Upper lobe of right lung (tissue), 1 donor: ENCODE results near the gene RARG. TPM values are rescaled to one million over a fixed set of nuclear protein-coding genes. Genes with fewer than 3 reads are reported as not detected.
A peak's percentile ranks its signal among the peaks of the same experiment; 100 is the strongest.

Experiments used
- ATAC-seq: fragments of 200-7000 bp; cut with Tn5 transposase; one replicate; pipeline ENCODE4 v1.9.1; 2020; ENCODE audit warnings: mild to moderate bottlenecking, moderate library complexity
- DNase-seq: peaks from one replicate; pipeline ENCODE4 v3.0.0-alpha.2; 2020
- H3K27ac ChIP-seq: fragments of 200-600 bp; one replicate; pipeline ENCODE4 v1.8.0; 2022
- H3K27me3 ChIP-seq: fragments of 200-600 bp; one replicate; pipeline ENCODE4 v1.8.0; 2022; ENCODE audit warnings: mild to moderate bottlenecking
- H3K36me3 ChIP-seq: fragments of 200-600 bp; one replicate; pipeline ENCODE4 v1.8.0; 2022
- H3K4me1 ChIP-seq: fragments of 200-600 bp; one replicate; pipeline ENCODE4 v1.8.0; 2022
- H3K4me3 ChIP-seq: fragments of 200-600 bp; one replicate; pipeline ENCODE4 v1.8.0; 2022; ENCODE audit warnings: mild to moderate bottlenecking
- H3K9me3 ChIP-seq: fragments of 200-600 bp; one replicate; pipeline ENCODE4 v1.8.0; 2022
- intact Hi-C: fragments of 100-400 bp; cut with DNase I; formaldehyde crosslinking; loops from one replicate; pipeline ENCODE4 v1.11.0; 2022
- total RNA-seq: library from RNA; stranded (reverse); fragmentation: NEBNext Ultra II Directional; extraction: Animal tissue kit (Norgen Biotek cat#: 25700); gene quantifications from one replicate; pipeline ENCODE4 v1.2.1, GENCODE V29; 2021
- TF ChIP-seq, protein P1 (sequence below): fragments of 200-600 bp; IDR thresholded peaks from one replicate; pipeline ENCODE4 v1.8.0; 2022; ENCODE audit warnings: antibody characterized with exemption
- donor health status: DM: no; HTN: yes; CAD: no; lungs with severe emphysema.

RARG gene
- total RNA-seq, 1 donor from 2014 or later, result 23.8 TPM

DNA sequence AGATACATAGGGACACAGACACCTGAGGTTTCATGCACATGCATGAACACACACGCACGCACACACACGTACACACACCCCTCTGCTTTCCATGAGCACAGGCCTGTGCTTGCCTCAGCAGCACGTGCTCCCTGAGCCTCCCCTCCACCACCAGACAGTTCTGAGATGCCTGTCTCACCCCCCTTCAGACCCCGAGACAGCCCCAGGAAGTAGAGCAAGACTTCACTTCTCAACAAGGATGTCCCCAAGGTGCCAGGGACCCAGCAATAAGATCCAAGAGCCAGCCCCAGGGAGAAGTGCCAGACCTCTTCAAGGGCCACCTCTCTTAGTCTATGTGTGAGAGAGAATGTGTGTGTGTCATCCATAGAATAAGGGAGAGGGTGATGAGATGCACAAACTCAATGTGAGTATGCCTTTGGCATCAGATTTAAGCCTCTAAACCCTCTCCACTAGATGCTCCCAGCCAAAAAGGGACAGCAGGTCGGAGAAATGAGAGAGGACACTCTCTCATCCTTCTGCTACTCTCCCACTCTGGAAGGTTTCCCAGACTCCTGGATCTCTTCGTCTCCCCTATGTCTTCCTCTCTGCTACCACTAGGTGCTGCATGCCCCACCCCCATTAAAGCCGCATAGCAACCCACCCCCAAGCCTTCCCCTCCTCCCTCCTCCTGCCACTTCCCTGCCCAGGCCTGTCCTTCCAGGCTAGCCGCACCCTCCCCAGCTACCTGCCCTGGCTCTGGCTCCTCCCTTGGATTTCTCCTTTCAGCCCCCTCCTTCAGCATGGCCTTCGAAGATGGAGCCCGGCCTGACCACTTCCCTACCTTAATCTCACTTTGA lies 7.7 kb downstream of the RARG start:
- peak overlapping the region; percentile 45 for H3K27ac ChIP-seq
- TF ChIP-seq, protein P1, sequence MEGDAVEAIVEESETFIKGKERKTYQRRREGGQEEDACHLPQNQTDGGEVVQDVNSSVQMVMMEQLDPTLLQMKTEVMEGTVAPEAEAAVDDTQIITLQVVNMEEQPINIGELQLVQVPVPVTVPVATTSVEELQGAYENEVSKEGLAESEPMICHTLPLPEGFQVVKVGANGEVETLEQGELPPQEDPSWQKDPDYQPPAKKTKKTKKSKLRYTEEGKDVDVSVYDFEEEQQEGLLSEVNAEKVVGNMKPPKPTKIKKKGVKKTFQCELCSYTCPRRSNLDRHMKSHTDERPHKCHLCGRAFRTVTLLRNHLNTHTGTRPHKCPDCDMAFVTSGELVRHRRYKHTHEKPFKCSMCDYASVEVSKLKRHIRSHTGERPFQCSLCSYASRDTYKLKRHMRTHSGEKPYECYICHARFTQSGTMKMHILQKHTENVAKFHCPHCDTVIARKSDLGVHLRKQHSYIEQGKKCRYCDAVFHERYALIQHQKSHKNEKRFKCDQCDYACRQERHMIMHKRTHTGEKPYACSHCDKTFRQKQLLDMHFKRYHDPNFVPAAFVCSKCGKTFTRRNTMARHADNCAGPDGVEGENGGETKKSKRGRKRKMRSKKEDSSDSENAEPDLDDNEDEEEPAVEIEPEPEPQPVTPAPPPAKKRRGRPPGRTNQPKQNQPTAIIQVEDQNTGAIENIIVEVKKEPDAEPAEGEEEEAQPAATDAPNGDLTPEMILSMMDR, result peak; percentile 14
- DNase-seq (no peak), ATAC-seq (no peak)
- intact Hi-C loops, result no loop called here
- H3K27me3 ChIP-seq, result no peaks in the 10 kb centered on the region
- no peaks in the 10 kb centered on the region for H3K9me3 ChIP-seq
- no peaks in the 10 kb centered on the region for H3K36me3 ChIP-seq
- no peak overlapping the region for H3K4me3 ChIP-seq
- peaks cover 38% of the 10 kb centered on the region for H3K4me1 ChIP-seq

DNA sequence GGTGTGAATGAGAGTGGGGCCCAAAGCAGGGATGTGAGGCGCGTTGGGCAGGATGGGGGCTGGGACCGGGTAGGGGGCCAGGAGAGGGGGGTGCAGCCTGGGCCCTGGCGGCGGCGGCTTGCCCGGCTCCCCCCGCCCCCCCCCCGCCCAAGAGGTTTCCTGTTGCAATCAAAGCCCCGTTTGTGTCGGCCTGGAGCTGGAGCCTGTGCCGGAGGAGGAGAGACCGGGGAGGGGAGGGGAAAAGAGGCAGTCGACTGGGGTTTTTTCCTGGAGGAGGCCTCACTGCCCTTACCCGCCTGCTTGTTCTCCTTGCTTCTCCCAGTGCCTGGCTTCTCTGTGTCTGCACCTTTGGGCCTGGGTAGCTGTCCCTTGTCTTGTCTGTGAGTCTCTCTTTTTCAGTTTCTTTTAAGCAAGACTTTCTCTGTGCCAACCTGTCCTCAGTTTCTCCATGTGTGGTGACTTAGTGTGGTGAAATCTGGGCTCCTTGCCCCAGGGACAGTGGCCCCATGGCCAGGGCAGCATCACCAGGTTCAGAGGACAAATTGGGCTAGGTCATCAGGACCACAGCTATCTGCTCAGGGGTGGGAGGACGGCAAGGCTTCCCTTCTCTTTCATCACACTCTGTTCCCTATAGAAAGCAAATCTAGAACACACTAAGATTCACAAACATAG lies 8.5 kb downstream of the RARG start:
- Histone ChIP-seq H3K27me3 (no peaks in the 10 kb centered on the region), H3K4me3 (no peak overlapping the region), H3K27ac (peak overlapping the region; percentile 45), H3K4me1 (peaks cover 40% of the 10 kb centered on the region), H3K9me3 (no peaks in the 10 kb centered on the region), H3K36me3 (no peaks in the 10 kb centered on the region)
- intact Hi-C loops, result no loop called here
- DNase-seq, result no peak
- ATAC-seq, result no peak
- TF ChIP-seq, protein P1, result no peak

DNA sequence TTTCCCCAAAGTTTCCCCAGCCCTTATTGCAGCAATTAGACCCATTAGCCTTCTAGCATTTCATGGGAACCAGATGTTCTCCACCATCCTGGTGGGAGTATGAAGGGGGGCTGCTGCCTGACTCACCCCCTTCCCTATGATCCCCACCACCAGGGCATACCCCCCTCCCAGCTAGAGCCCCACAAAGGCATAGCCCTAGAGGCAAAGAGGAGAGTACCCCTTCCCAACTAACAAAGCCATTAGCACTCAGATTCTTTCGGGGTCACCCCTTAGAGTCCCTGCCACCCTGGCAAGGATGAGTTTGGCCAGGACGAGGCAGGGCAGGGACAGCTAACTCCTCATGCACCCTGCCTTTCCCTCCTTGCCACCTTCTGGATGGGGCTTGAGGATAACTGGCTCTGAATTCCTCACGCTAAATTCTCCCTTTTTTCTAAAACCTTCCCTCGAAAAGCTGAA lies 9.2 kb downstream of the RARG start:
- TF ChIP-seq, protein P1, result no peak
- Histone ChIP-seq H3K36me3 (no peaks in the 10 kb centered on the region), H3K4me1 (peaks cover 47% of the 10 kb centered on the region), H3K4me3 (no peak overlapping the region), H3K27me3 (no peaks in the 10 kb centered on the region), H3K9me3 (no peaks in the 10 kb centered on the region), H3K27ac (peak overlapping the region; percentile 45)
- no peak for DNase-seq
- intact Hi-C loops, result no loop called here
- no peak for ATAC-seq

DNA sequence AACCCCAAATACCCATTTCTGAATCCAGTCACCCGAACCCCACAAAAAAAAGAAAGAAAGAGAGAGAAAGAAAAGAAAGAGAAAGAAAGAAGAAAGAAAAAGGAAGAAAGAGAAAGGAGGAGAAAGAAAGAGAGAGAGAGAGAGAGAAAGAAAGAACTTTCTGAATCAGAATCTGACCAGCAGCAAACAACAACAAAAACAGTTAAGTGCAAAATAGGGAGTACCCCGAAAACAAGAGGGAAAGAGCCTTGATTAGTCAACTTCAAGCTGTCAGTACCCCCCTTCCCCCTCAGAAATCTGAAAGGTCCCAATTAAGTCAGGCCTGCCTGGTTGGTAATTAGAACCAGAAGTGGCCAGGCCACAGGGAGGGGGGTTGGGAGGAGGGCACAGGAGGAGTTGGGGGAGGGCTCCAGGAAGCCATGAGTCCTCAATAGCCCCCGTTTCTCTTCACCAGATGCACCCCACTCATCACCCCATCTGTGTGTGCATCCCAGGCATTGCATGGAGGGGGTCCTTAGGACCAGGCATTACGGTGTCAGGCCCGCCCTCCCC lies 9.8 kb downstream of the RARG start:
- TF ChIP-seq, protein P1, result no peak
- Histone ChIP-seq H3K4me3 (peak overlapping the region; percentile 79), H3K27ac (peak overlapping the region; percentile 99), H3K27me3 (no peaks in the 10 kb centered on the region), H3K36me3 (no peaks in the 10 kb centered on the region), H3K4me1 (peaks cover 53% of the 10 kb centered on the region), H3K9me3 (no peaks in the 10 kb centered on the region)
- no peak for ATAC-seq
- DNase-seq, result no peak
- intact Hi-C loops, result no loop called here

DNA sequence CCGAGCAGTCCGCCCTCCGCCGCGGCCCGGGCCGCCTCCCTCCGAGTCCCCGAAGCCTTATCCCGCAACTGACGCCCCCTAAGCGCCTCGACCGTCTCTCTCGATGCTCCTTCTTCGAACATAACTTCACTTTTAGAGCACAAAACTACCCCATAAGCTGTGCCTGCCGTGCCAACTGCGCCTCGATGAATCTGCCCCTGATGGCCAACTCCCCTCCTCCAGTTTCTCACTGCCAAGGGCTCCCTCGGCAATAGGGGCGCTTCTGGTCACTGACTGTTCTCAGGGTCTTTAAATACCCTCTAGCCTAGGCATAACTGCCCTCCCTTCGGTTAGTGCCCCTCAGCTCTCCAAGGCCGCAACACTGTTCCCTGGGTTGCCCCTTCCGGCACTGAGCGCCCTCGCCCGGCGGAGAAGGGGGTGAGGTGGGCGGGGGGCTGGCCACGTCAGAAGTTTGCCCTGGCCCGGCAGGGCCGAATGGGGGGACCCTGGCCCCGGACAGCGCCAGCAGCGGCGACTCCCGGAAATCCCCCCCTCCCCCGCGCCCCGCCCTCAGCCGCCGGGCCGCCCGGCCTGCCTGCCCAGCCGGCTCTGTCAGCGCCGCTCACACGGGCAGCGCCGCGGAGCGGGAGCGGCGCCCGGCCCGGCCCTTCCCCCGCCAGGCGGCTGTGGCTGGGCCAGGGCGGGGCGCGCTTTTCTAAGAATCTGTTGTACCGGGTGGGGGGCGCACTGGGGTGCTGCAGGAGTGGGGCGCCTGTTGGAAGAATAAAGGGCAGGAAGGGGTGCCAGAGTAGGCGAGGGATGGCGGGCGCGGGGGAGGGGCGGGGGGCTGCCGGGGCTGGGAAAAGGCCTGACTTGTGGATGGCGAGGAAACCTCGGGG lies 10.6 kb downstream of the RARG start:
- intact Hi-C loops, result no loop called here
- ATAC-seq (peak; percentile 67), DNase-seq (peak; percentile 92)
- Histone ChIP-seq H3K4me3 (peak overlapping the region; percentile 79), H3K4me1 (peaks cover 61% of the 10 kb centered on the region), H3K9me3 (no peaks in the 10 kb centered on the region), H3K36me3 (no peaks in the 10 kb centered on the region), H3K27me3 (no peaks in the 10 kb centered on the region), H3K27ac (peak overlapping the region; percentile 99)
- TF ChIP-seq, protein P1, result no peak
